Astrocyte of the spinal cord (primary cell): Measurements from ENCODE around the gene AZU1.

Source experiments
- DNase-seq: peaks from one replicate; pipeline ENCODE4 v3.0.0; 2011; ENCODE audit warnings: low read depth, low spot score
- H3K4me3 ChIP-seq: 2 replicates; pipeline ENCODE4 v1.5.1; 2011; ENCODE audit warnings: low read depth, mild to moderate bottlenecking, low read length, moderate library complexity
- in situ Hi-C: cut with HindIII; loops from 2 replicates; pipeline ENCODE4 v1.10.0; 2017; ENCODE audit warnings: low sequenced_read_pairs
- TF ChIP-seq, protein P1 (sequence below): IDR thresholded peaks from 2 replicates; pipeline ENCODE4 v1.5.1; 2012; ENCODE audit warnings: low read depth, mild to moderate bottlenecking, low read length, inconsistent platforms

The AZU1 gene

DNA sequence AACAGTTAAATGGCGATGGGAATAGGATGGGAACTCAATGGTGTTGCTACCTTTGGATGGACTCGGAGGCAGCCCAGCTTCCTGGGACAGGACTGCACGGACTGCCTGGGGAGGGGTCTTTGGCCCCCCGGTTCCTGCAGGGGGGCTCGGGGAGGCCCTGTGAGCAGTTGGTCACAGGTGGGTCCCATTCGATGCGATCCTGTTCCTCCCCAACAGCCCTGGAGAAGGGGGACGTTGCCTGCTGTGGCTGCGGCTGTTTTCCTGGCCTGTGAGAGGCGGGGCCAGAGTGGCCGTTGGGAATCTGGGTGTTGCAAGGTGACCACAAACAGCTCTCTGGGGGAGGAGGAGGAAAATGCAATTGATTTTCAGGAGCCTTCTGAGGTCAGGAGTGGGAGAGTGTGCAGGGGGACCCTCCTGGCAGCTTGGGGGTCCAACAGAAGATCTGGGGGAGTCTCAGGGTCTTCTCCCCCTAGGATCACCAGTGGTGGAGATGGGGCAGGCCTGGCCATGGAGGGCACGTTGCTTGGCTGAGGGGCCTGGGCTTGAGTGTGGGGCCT, 4.0 kb upstream of the AZU1 start:
- in situ Hi-C loops = no loop called here
- no peak overlapping the region for H3K4me3 ChIP-seq
- DNase-seq = no peak
- TF ChIP-seq, protein P1, sequence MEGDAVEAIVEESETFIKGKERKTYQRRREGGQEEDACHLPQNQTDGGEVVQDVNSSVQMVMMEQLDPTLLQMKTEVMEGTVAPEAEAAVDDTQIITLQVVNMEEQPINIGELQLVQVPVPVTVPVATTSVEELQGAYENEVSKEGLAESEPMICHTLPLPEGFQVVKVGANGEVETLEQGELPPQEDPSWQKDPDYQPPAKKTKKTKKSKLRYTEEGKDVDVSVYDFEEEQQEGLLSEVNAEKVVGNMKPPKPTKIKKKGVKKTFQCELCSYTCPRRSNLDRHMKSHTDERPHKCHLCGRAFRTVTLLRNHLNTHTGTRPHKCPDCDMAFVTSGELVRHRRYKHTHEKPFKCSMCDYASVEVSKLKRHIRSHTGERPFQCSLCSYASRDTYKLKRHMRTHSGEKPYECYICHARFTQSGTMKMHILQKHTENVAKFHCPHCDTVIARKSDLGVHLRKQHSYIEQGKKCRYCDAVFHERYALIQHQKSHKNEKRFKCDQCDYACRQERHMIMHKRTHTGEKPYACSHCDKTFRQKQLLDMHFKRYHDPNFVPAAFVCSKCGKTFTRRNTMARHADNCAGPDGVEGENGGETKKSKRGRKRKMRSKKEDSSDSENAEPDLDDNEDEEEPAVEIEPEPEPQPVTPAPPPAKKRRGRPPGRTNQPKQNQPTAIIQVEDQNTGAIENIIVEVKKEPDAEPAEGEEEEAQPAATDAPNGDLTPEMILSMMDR = no peak

DNA sequence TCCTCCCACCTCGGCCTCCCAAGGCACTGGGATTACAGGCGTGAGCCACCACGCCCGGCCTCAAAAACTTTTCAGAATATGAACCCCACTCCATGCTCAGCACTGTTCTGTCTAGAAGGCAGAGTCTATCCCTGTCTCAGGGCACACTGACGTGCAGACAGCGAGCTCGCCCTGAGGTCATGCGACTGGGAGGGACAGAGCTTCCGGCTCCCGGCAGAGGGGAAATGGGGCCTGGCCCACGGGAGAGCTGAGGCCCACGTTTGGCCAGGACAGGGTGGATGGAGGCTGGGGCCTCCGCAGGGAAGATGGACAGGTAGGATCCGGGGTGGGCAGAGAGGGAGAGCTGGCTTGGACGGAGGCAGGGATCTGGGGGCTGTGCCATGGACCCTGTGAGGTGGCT, 2.8 kb upstream of the AZU1 start:
- DNase-seq = no peak
- TF ChIP-seq, protein P1 = no peak
- in situ Hi-C loops = no loop called here
- H3K4me3 ChIP-seq = no peak overlapping the region

DNA sequence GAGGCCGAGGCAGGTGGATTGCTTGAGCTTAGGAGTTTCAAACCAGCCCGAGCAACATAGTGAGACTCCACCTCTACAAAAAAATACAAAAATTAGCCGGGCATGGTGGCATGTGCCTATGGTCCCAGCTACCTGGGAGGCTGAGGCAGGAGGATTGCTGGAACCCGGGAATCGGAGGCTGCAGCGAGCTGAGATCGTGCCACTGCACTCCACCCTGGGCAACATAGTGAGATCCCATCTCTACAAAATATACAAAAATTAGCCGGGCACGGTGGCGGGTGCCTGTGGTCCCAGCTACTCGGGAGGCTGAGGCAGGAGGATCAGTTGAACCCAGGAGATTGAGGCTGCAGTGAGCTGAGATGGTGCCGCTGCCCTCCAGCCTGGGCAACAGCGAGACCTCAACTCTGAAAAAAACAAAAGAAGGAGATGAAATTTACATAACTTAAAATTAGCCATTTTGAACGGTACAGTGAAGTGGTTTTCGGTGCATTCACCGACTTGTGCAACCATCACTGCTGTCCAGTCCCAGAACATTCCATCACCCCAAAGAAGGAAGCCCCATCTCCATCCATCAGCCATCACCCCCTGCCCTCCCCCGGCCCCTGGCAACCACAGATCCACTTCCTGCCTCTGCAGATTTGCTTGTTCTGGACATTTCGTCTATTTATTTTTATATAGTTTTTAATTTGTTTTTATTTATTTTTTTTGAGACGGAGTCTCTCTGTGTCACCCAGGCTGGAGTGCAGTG, 1.6 kb upstream of the AZU1 start:
- H3K4me3 ChIP-seq = no peak overlapping the region
- in situ Hi-C loops = no loop called here
- TF ChIP-seq, protein P1 = no peak
- DNase-seq = no peak

DNA sequence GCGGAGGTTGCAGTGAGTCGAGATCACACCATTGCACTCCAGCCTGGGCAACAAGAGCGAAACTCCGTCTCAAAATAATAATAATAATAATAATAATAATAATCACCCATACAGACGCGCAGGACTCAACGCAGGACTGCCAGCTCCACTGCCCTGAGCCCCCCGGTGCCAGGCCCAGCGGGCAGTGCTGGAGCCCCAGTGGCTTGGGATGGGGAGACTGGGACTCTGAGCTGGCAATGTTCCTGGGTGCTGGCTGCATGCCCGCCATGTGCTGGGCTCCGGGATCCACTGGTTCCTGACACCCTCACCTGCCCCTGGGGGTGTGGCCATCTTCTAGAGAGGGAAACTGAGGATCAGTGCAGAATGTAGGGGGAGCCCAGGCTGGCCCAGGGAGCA, 325 bp upstream of the AZU1 start:
- in situ Hi-C loops = no loop called here
- no peak for DNase-seq
- no peak overlapping the region for H3K4me3 ChIP-seq
- TF ChIP-seq, protein P1 = no peak

DNA sequence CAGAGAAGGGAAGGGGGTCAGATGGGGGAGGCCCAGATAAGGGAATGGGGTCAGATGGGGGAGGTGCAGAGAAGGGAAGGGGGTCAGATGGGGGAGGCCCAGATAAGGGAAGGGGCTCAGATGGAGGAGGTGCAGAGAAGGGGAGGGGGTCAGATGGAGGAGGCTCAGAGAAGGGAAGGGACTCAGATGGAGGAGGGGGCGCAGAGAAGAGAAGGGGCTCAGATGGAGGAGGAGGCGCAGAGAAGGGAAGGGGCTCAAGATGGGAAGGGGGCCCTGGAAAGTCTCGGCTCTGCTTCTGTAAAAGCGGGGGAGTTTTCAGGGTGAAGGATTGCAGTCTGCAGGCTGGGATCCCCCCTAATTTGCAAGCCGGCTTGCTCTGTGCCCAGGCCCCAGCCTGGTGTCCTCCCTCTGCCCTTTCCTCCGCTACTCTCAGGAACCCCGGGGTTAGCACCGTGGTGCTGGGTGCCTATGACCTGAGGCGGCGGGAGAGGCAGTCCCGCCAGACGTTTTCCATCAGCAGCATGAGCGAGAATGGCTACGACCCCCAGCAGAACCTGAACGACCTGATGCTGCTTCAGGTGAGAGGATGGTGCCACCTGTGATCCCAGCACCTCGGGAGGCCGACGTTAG, 1.6 kb downstream of the AZU1 start:
- in situ Hi-C loops = no loop called here
- TF ChIP-seq, protein P1 = no peak
- H3K4me3 ChIP-seq = no peak overlapping the region
- no peak for DNase-seq

DNA sequence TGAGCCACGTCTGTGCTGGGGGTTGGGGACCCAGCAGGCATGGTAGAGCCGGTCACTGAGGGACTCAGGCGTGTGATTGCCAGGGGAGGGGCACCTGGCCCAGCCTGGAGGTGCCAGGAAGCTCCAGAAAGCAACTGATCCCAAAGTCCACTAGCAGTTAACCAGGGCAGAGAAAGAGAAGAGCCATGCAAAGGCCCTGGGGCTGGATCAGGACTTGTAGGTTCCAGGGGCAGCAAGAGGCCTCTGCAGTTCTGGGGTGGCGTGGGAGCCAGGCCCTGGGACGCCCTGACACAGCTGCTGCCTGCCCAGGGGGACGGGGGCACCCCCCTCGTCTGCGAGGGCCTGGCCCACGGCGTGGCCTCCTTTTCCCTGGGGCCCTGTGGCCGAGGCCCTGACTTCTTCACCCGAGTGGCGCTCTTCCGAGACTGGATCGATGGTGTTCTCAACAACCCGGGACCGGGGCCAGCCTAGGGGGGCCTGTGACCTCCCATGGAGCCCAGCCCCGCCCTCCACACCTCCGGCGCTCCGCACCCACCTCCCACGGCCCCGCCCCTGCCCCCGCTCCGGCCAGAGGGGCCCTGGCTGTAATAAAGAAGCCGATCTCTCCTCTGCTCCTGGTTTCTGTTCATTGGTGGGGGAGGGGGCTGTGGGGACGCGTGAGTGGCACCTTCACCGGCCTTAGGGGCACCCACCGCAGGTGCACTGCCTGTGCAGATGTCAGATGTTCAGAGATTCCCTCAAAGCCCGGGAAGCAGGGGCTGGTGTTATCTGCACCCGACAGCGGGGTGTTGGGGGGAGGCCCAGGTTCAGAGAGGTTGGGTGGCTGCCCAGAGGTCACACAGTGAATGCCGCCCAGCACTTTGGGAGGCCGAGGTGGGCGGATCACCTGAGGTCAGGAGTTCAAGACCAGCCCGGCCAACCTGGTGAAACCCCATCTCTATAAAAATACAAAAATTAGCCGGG, 4.1 kb downstream of the AZU1 start:
- DNase-seq = no peak
- no peak overlapping the region for H3K4me3 ChIP-seq
- TF ChIP-seq, protein P1 = no peak
- in situ Hi-C loops = no loop called here
